ENCODE results near the gene COL23A1. TPM values are rescaled to one million over a fixed set of nuclear protein-coding genes. Genes with fewer than 3 reads are reported as not detected.

COL23A1 gene
- polyA plus RNA-seq, 3 donors = 0.11 to 0.21 TPM; not detected in 1

DNA sequence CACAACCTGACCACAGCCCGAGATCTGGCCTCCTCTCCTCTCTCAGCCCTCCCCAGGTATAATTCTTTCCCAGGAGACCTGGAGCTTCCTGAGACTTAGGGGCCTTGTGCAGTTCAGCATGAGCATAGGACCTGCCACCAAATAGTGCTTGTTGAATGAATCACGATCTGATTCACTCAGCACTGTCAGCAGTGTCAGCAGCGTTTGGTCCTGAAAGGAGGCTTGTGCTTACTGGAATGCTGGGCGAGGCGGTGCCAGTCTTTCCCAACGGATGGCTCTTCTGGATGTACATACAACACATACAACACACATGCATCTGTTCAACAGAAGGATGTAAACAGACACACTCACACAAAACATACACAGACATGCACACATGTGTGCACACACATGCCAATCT lies 173.3 kb downstream of the COL23A1 start:
- Histone ChIP-seq H3K4me2 (replicated peaks; ENCODE audit: extremely low read depth, low read length, poor library complexity, severe bottlenecking) (no peak overlapping the region), H3K36me3 (replicated peaks in 1 of 2; ENCODE audit: control insufficient read depth in 1 of 2, insufficient read depth in 2 of 2, low read length in 2 of 2) (no peaks in the 10 kb centered on the region), H3K27me3 (ENCODE audit: control insufficient read depth in 2 of 2, insufficient read depth in 2 of 2, low read length in 2 of 2) (no peaks in the 10 kb centered on the region), H3K4me3 (replicated peaks in 1 of 3; ENCODE audit: low read depth in 2 of 3, low read length in 3 of 3) (no peak overlapping the region), H3K9ac (ENCODE audit: insufficient read depth, low read length, poor library complexity, severe bottlenecking) (no peak overlapping the region), H3K79me2 (ENCODE audit: insufficient read depth, low read length) (no peaks in the 10 kb centered on the region), H3K27ac (ENCODE audit: low read depth in 1 of 2, low read length in 2 of 2) (no peak overlapping the region), H3K4me1 (ENCODE audit: control insufficient read depth in 1 of 2, insufficient read depth in 2 of 2, low read length in 2 of 2) (peaks cover 0 to 7% of the 10 kb centered on the region in 2 donors), H2AFZ (ENCODE audit: insufficient read depth, low read depth, low read length, poor library complexity, severe bottlenecking) (peak overlapping the region; percentile 58), H4K20me1 (ENCODE audit: insufficient read depth, low read length) (no peaks in the 10 kb centered on the region), H3K9me3 (replicated peaks in 1 of 2; ENCODE audit: control insufficient read depth in 1 of 2, insufficient read depth in 1 of 2, low read length in 2 of 2) (no peaks in the 10 kb centered on the region)
- intact Hi-C loops (cut with micrococcal nuclease) = no loop called here
- Mint-ChIP-seq H3K9me3 (peaks cover 0 to 1% (median 0%) of the 10 kb centered on the region in 7 donors), H3K36me3 (no peaks in the 10 kb centered on the region), H3K4me1 (peaks cover 9% of the 10 kb centered on the region), H3K27ac (peak overlapping the region in 1 of 7 donors; percentile 33), H3K27me3 (ENCODE audit: low read depth in 3 of 3) (peaks cover 0 to 5% (median 2%) of the 10 kb centered on the region in 3 donors), H3K4me3 (peak overlapping the region in 1 of 2 donors; percentile 58)
- 70% methylated on average over 6 of the region's 6 CpGs for WGBS (ENCODE audit: insufficient coverage)
- no peak for TF ChIP-seq CTCF (IDR thresholded peaks at IDR 0.05)
- no peak for DNase-seq

GRCh38 chr5:178416206-178416882 lies 173.8 kb downstream of the COL23A1 start:
- H3K4me3 ChIP-seq (replicated peaks in 1 of 3; ENCODE audit: low read depth in 2 of 3, low read length in 3 of 3) = no peak overlapping the region
- no peaks in the 10 kb centered on the region for H3K36me3 Mint-ChIP-seq
- H3K27ac Mint-ChIP-seq = peak overlapping the region in 1 of 7 donors; percentile 66
- H4K20me1 ChIP-seq (ENCODE audit: insufficient read depth, low read length) = no peaks in the 10 kb centered on the region
- H3K4me3 Mint-ChIP-seq = no peak overlapping the region
- H3K79me2 ChIP-seq (ENCODE audit: insufficient read depth, low read length) = no peaks in the 10 kb centered on the region
- peaks cover 0 to 5% (median 2%) of the 10 kb centered on the region in 3 donors for H3K27me3 Mint-ChIP-seq (ENCODE audit: low read depth in 3 of 3)
- intact Hi-C loops (cut with micrococcal nuclease) = no loop called here
- peaks cover 0 to 1% (median 0%) of the 10 kb centered on the region in 7 donors for H3K9me3 Mint-ChIP-seq
- H3K9me3 ChIP-seq (replicated peaks in 1 of 2; ENCODE audit: control insufficient read depth in 1 of 2, insufficient read depth in 1 of 2, low read length in 2 of 2) = no peaks in the 10 kb centered on the region
- 100% methylated on average over 5 of the region's 12 CpGs for WGBS (ENCODE audit: insufficient coverage)
- peaks cover 2 to 9% of the 10 kb centered on the region in 2 donors for H3K4me1 ChIP-seq (ENCODE audit: control insufficient read depth in 1 of 2, insufficient read depth in 2 of 2, low read length in 2 of 2)
- H3K27ac ChIP-seq (ENCODE audit: low read depth in 1 of 2, low read length in 2 of 2) = no peak overlapping the region
- no peaks in the 10 kb centered on the region for H3K36me3 ChIP-seq (replicated peaks in 1 of 2; ENCODE audit: control insufficient read depth in 1 of 2, insufficient read depth in 2 of 2, low read length in 2 of 2)
- no peak overlapping the region for H2AFZ ChIP-seq (ENCODE audit: insufficient read depth, low read depth, low read length, poor library complexity, severe bottlenecking)
- DNase-seq = no peak
- peaks cover 10% of the 10 kb centered on the region for H3K4me1 Mint-ChIP-seq
- H3K4me2 ChIP-seq (replicated peaks; ENCODE audit: extremely low read depth, low read length, poor library complexity, severe bottlenecking) = no peak overlapping the region
- no peak for TF ChIP-seq CTCF (IDR thresholded peaks at IDR 0.05)
- H3K9ac ChIP-seq (ENCODE audit: insufficient read depth, low read length, poor library complexity, severe bottlenecking) = no peak overlapping the region
- no peaks in the 10 kb centered on the region for H3K27me3 ChIP-seq (ENCODE audit: control insufficient read depth in 2 of 2, insufficient read depth in 2 of 2, low read length in 2 of 2)
